Esophagus squamous epithelium (tissue), 4 donors: ENCODE data around the gene TSC2.
"Not testable (repeated sequence)": the region's sequence is repeated elsewhere in the genome, so short reads cannot be mapped to it uniquely, and the experiment has no call there.

Experiments used
- POLR2A ChIP-seq, 4 donors: fragments of 450-650 bp; IDR thresholded peaks; one replicate each; pipeline ENCODE4 v1.6.1; 2017; ENCODE audit warnings: antibody characterized with exemption in 4 of 4, mild to moderate bottlenecking in 4 of 4, moderate library complexity in 3 of 4
- TF ChIP-seq, protein P1 (sequence below), 6 experiments: fragments of 450-650 bp in 4 of 6; fragments of 200-600 bp in 2 of 6; sonication (generic) in 2 of 6; IDR thresholded peaks; one replicate each; pipeline ENCODE4 v1.5.1; 2016 to 2019; ENCODE audit warnings: antibody characterized with exemption in 6 of 6, mild to moderate bottlenecking in 4 of 6, moderate library complexity in 4 of 6

- not testable (repeated sequence) for TF ChIP-seq POLR2A (IDR thresholded peaks at IDR 0.05)
- TF ChIP-seq, protein P1, sequence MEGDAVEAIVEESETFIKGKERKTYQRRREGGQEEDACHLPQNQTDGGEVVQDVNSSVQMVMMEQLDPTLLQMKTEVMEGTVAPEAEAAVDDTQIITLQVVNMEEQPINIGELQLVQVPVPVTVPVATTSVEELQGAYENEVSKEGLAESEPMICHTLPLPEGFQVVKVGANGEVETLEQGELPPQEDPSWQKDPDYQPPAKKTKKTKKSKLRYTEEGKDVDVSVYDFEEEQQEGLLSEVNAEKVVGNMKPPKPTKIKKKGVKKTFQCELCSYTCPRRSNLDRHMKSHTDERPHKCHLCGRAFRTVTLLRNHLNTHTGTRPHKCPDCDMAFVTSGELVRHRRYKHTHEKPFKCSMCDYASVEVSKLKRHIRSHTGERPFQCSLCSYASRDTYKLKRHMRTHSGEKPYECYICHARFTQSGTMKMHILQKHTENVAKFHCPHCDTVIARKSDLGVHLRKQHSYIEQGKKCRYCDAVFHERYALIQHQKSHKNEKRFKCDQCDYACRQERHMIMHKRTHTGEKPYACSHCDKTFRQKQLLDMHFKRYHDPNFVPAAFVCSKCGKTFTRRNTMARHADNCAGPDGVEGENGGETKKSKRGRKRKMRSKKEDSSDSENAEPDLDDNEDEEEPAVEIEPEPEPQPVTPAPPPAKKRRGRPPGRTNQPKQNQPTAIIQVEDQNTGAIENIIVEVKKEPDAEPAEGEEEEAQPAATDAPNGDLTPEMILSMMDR (IDR thresholded peaks at IDR 0.05): not testable (repeated sequence)
These were observed 76.5 kb downstream of the TSC2 start for GRCh38 chr16:2124377-2124693.
